ENCODE results near the gene VASN.

DNA sequence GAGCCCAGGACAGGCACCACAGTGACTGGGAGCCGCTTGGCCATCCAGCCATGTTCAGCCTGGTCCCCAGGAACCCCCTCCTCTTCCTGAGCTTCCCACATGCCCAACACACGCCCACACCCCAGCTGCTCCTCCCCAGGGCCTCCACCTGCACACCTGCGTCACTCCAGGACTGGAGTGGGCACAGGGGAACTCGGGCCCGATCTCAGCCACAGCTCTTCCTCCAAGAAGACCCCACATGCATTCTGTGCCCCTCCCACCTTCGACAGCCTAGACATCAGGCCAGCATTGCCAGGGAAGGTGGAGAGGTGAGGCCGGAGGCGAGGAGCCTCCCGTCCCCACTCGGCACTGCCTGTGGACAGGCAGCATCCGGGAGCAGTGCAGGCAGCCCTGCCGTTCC is 6.0 kb upstream of the VASN start:
- TF ChIP-seq MXI1 (IDR thresholded peaks at IDR 0.05; ENCODE audit: low read depth, low read length) = no peak
- TF ChIP-seq, protein P1, sequence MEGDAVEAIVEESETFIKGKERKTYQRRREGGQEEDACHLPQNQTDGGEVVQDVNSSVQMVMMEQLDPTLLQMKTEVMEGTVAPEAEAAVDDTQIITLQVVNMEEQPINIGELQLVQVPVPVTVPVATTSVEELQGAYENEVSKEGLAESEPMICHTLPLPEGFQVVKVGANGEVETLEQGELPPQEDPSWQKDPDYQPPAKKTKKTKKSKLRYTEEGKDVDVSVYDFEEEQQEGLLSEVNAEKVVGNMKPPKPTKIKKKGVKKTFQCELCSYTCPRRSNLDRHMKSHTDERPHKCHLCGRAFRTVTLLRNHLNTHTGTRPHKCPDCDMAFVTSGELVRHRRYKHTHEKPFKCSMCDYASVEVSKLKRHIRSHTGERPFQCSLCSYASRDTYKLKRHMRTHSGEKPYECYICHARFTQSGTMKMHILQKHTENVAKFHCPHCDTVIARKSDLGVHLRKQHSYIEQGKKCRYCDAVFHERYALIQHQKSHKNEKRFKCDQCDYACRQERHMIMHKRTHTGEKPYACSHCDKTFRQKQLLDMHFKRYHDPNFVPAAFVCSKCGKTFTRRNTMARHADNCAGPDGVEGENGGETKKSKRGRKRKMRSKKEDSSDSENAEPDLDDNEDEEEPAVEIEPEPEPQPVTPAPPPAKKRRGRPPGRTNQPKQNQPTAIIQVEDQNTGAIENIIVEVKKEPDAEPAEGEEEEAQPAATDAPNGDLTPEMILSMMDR (IDR thresholded peaks at IDR 0.05 in 2 of 3, conservative IDR thresholded peaks at IDR 0.05 in 1 of 3; ENCODE audit: control insufficient read depth in 2 of 3, extremely low read depth in 1 of 3, insufficient read depth in 1 of 3, low read depth in 3 of 3, low read length in 3 of 3) = no peak
- TF ChIP-seq, protein P2, sequence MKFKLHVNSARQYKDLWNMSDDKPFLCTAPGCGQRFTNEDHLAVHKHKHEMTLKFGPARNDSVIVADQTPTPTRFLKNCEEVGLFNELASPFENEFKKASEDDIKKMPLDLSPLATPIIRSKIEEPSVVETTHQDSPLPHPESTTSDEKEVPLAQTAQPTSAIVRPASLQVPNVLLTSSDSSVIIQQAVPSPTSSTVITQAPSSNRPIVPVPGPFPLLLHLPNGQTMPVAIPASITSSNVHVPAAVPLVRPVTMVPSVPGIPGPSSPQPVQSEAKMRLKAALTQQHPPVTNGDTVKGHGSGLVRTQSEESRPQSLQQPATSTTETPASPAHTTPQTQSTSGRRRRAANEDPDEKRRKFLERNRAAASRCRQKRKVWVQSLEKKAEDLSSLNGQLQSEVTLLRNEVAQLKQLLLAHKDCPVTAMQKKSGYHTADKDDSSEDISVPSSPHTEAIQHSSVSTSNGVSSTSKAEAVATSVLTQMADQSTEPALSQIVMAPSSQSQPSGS (IDR thresholded peaks at IDR 0.05; ENCODE audit: low read length) = no peak
- TF ChIP-seq POLR2A (IDR thresholded peaks at IDR 0.05; ENCODE audit: low read depth, low read length) = no peak; the same call in 1 of the 2 replicates
- TF ChIP-seq ESRRA (IDR thresholded peaks at IDR 0.05; ENCODE audit: low read length) = no peak
- no peak for TF ChIP-seq RBBP5 (conservative IDR thresholded peaks at IDR 0.05)
- TF ChIP-seq SMARCA5 (IDR thresholded peaks at IDR 0.05) = no peak
- no peak for TF ChIP-seq ZSCAN29 (IDR thresholded peaks at IDR 0.05)
- TF ChIP-seq, protein P3, sequence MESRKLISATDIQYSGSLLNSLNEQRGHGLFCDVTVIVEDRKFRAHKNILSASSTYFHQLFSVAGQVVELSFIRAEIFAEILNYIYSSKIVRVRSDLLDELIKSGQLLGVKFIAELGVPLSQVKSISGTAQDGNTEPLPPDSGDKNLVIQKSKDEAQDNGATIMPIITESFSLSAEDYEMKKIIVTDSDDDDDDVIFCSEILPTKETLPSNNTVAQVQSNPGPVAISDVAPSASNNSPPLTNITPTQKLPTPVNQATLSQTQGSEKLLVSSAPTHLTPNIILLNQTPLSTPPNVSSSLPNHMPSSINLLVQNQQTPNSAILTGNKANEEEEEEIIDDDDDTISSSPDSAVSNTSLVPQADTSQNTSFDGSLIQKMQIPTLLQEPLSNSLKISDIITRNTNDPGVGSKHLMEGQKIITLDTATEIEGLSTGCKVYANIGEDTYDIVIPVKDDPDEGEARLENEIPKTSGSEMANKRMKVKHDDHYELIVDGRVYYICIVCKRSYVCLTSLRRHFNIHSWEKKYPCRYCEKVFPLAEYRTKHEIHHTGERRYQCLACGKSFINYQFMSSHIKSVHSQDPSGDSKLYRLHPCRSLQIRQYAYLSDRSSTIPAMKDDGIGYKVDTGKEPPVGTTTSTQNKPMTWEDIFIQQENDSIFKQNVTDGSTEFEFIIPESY (IDR thresholded peaks at IDR 0.05) = no peak
- TF ChIP-seq, protein P4, sequence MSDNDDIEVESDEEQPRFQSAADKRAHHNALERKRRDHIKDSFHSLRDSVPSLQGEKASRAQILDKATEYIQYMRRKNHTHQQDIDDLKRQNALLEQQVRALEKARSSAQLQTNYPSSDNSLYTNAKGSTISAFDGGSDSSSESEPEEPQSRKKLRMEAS (IDR thresholded peaks at IDR 0.05; ENCODE audit: low read depth, low read length) = no peak

Measured in GM12878 (cell line).